ENCODE results near the gene CST11.

CST11 gene

DNA sequence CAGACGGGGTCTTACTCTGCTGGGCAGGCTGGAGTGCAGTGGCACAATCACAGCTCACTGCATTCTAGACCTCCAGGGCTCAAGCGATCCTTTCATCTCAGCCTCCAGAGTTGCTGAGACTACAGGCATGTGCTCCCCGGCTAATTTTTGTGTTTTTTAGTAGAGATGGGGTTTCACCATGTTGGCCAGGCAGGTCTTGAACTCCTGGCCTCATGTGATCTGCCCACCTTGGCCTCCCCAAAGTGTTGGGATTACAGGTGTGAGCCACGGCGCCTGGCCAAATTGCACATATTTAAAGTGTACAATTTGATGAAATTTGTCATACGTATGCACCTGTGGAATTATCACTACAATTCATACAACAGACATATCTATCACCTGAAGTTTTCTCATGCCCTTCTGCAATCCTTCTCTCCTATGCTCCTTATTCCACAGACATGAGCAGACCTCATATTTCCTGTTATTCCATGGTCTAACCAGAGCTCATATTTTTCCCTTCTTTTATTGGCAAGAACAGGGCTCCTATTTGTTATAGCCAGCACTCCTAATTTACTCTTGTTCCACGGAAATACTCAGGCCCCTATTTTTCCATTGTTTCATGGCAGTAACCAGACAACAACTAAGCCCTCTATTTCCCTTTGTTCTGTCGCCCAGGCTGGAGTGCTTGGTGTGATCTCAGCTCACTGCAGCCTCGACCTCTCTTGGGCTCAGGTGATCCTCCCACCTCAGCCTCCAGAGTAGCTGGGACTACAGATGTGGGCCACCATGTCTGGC, 15.4 kb downstream of the CST11 start:
- Histone ChIP-seq H3K4me3 (ENCODE audit: low read depth, low read length) (no peak overlapping the region), H3K36me3 (ENCODE audit: control insufficient read depth, insufficient read depth, low read length) (no peaks in the 10 kb centered on the region), H3K27me3 (ENCODE audit: control insufficient read depth, insufficient read depth, low read length) (no peaks in the 10 kb centered on the region), H3K9ac (ENCODE audit: low read depth, low read length) (no peak overlapping the region), H3K9me3 (ENCODE audit: control insufficient read depth, insufficient read depth, low read length) (no peaks in the 10 kb centered on the region), H3K4me1 (ENCODE audit: control insufficient read depth, insufficient read depth, low read length) (no peaks in the 10 kb centered on the region)

DNA sequence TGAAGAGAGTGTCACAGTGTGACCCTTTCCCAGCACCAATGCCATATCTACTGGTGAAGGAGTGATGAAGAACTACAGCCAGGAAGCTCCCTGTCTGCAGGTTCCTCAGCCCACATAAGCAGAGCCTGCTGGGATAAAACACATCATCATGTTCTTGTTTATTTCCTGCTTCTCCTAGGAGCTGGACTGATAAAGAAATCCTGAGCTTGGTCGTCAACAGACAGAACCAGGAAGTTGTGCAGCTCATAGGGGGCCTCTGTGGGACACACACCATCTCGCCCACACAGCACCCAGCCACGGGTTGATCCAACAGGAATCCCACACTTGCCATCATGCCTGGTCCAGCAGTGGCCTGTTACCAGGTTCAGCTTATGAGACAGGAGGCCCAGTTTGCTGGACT, 16.0 kb downstream of the CST11 start:
- Histone ChIP-seq H3K4me1 (ENCODE audit: control insufficient read depth, insufficient read depth, low read length) (no peaks in the 10 kb centered on the region), H3K4me3 (ENCODE audit: low read depth, low read length) (no peak overlapping the region), H3K9me3 (ENCODE audit: control insufficient read depth, insufficient read depth, low read length) (no peaks in the 10 kb centered on the region), H3K27me3 (ENCODE audit: control insufficient read depth, insufficient read depth, low read length) (no peaks in the 10 kb centered on the region), H3K9ac (ENCODE audit: low read depth, low read length) (no peak overlapping the region), H3K36me3 (ENCODE audit: control insufficient read depth, insufficient read depth, low read length) (no peaks in the 10 kb centered on the region)

- no peaks in the 10 kb centered on the region for H3K9me3 ChIP-seq (ENCODE audit: control insufficient read depth, insufficient read depth, low read length)
- H3K4me1 ChIP-seq (ENCODE audit: control insufficient read depth, insufficient read depth, low read length), result no peaks in the 10 kb centered on the region
- no peaks in the 10 kb centered on the region for H3K27me3 ChIP-seq (ENCODE audit: control insufficient read depth, insufficient read depth, low read length)
- no peak overlapping the region for H3K9ac ChIP-seq (ENCODE audit: low read depth, low read length)
- no peak overlapping the region for H3K4me3 ChIP-seq (ENCODE audit: low read depth, low read length)
- H3K36me3 ChIP-seq (ENCODE audit: control insufficient read depth, insufficient read depth, low read length), result no peaks in the 10 kb centered on the region
Measured at GRCh38 chr20:23435626-23436539, 16.8 kb downstream of the CST11 start.

DNA sequence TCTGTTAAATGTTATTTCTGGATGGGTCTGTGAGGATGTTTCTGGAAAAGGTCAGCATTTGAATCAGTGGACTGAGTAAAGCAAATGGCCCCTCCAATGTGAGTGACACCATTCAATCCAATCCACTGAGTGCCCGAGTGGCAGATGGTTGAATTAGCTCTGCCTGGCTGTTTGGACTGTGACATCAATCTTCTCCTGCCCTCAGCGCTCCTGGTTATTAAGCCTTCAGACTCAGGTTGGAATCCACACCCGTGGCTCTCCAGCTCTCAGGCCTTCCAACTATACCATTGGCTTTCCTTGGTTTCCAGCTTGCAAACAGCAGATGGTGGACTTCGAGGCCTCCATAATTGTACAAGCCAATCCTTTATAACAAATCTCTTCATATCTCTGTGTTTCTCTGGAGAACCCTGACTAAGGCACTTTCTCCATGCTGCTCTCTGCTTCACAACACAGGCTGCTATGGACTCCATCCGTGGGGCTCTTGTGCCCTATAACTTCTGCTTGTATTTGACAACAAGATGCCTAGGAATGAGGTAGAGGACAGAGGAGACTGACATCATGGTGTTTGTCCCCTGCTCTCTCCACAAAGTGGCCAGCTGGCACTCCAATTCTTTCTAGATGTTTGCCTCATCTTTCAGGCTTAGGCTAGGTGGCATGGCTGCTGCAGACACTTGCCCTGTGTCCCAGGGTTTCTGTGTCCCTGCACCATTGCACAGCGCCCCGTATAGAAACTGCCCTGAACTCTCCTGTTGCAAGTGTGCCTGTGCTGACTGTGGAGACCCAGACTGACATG, 18.0 kb downstream of the CST11 start:
- no peaks in the 10 kb centered on the region for H3K27me3 ChIP-seq (ENCODE audit: control insufficient read depth, insufficient read depth, low read length)
- no peak overlapping the region for H3K4me3 ChIP-seq (ENCODE audit: low read depth, low read length)
- H3K4me1 ChIP-seq (ENCODE audit: control insufficient read depth, insufficient read depth, low read length), result no peaks in the 10 kb centered on the region
- H3K9me3 ChIP-seq (ENCODE audit: control insufficient read depth, insufficient read depth, low read length), result no peaks in the 10 kb centered on the region
- no peaks in the 10 kb centered on the region for H3K36me3 ChIP-seq (ENCODE audit: control insufficient read depth, insufficient read depth, low read length)
- no peak overlapping the region for H3K9ac ChIP-seq (ENCODE audit: low read depth, low read length)

GRCh38 chr20:23433628-23434027, 19.0 kb downstream of the CST11 start:
- H3K4me3 ChIP-seq (ENCODE audit: low read depth, low read length), result no peak overlapping the region
- H3K9me3 ChIP-seq (ENCODE audit: control insufficient read depth, insufficient read depth, low read length), result no peaks in the 10 kb centered on the region
- H3K36me3 ChIP-seq (ENCODE audit: control insufficient read depth, insufficient read depth, low read length), result no peaks in the 10 kb centered on the region
- H3K4me1 ChIP-seq (ENCODE audit: control insufficient read depth, insufficient read depth, low read length), result no peaks in the 10 kb centered on the region
- H3K27me3 ChIP-seq (ENCODE audit: control insufficient read depth, insufficient read depth, low read length), result no peaks in the 10 kb centered on the region
- H3K9ac ChIP-seq (ENCODE audit: low read depth, low read length), result no peak overlapping the region

- Histone ChIP-seq H3K36me3 (ENCODE audit: control insufficient read depth, insufficient read depth, low read length) (no peaks in the 10 kb centered on the region), H3K9me3 (ENCODE audit: control insufficient read depth, insufficient read depth, low read length) (no peaks in the 10 kb centered on the region), H3K27me3 (ENCODE audit: control insufficient read depth, insufficient read depth, low read length) (no peaks in the 10 kb centered on the region), H3K4me1 (ENCODE audit: control insufficient read depth, insufficient read depth, low read length) (no peaks in the 10 kb centered on the region), H3K4me3 (ENCODE audit: low read depth, low read length) (no peak overlapping the region), H3K9ac (ENCODE audit: low read depth, low read length) (no peak overlapping the region)
Measured at GRCh38 chr20:23425129-23425528, 27.5 kb downstream of the CST11 start.

- Histone ChIP-seq H3K9ac (ENCODE audit: low read depth, low read length) (no peak within 1 kb of the TSS), H3K4me1 (ENCODE audit: control insufficient read depth, insufficient read depth, low read length) (peaks cover 4% of the 10 kb centered on the region), H3K9me3 (ENCODE audit: control insufficient read depth, insufficient read depth, low read length) (no peaks in the 10 kb centered on the region), H3K4me3 (ENCODE audit: low read depth, low read length) (peak within 1 kb of the TSS; percentile 84), H3K36me3 (ENCODE audit: control insufficient read depth, insufficient read depth, low read length) (no peaks in the 10 kb centered on the region), H3K27me3 (ENCODE audit: control insufficient read depth, insufficient read depth, low read length) (no peaks in the 10 kb centered on the region)
Measured at GRCh38 chr20:23420943-23421931, 31.4 kb downstream of the CST11 start, which contains the start of gene NAPB. Gene NAPB, minus strand, starts transcription at chr20:23421488. Its CDS starts 86 bp downstream, at chr20:23421402.

GRCh38 chr20:23419995-23420901, 32.4 kb downstream of the CST11 start:
- H3K27me3 ChIP-seq (ENCODE audit: control insufficient read depth, insufficient read depth, low read length), result no peaks in the 10 kb centered on the region
- H3K9ac ChIP-seq (ENCODE audit: low read depth, low read length), result peak overlapping the region; percentile 16
- no peaks in the 10 kb centered on the region for H3K36me3 ChIP-seq (ENCODE audit: control insufficient read depth, insufficient read depth, low read length)
- no peaks in the 10 kb centered on the region for H3K9me3 ChIP-seq (ENCODE audit: control insufficient read depth, insufficient read depth, low read length)
- H3K4me3 ChIP-seq (ENCODE audit: low read depth, low read length), result peak overlapping the region; percentile 84
- peaks cover 4% of the 10 kb centered on the region for H3K4me1 ChIP-seq (ENCODE audit: control insufficient read depth, insufficient read depth, low read length)

GRCh38 chr20:23419657-23419994, 33.0 kb downstream of the CST11 start:
- Histone ChIP-seq H3K9me3 (ENCODE audit: control insufficient read depth, insufficient read depth, low read length) (no peaks in the 10 kb centered on the region), H3K4me1 (ENCODE audit: control insufficient read depth, insufficient read depth, low read length) (peaks cover 4% of the 10 kb centered on the region), H3K27me3 (ENCODE audit: control insufficient read depth, insufficient read depth, low read length) (no peaks in the 10 kb centered on the region), H3K36me3 (ENCODE audit: control insufficient read depth, insufficient read depth, low read length) (no peaks in the 10 kb centered on the region), H3K4me3 (ENCODE audit: low read depth, low read length) (peak overlapping the region; percentile 84), H3K9ac (ENCODE audit: low read depth, low read length) (no peak overlapping the region)

- H3K4me3 ChIP-seq (ENCODE audit: low read depth, low read length), result no peak overlapping the region
- no peak overlapping the region for H3K9ac ChIP-seq (ENCODE audit: low read depth, low read length)
- no peaks in the 10 kb centered on the region for H3K36me3 ChIP-seq (ENCODE audit: control insufficient read depth, insufficient read depth, low read length)
- no peaks in the 10 kb centered on the region for H3K27me3 ChIP-seq (ENCODE audit: control insufficient read depth, insufficient read depth, low read length)
- no peaks in the 10 kb centered on the region for H3K9me3 ChIP-seq (ENCODE audit: control insufficient read depth, insufficient read depth, low read length)
- peaks cover 4% of the 10 kb centered on the region for H3K4me1 ChIP-seq (ENCODE audit: control insufficient read depth, insufficient read depth, low read length)
Measured at GRCh38 chr20:23417861-23418260, 34.8 kb downstream of the CST11 start.
